ENCODE results near the gene AOPEP. TPM values are rescaled to one million over a fixed set of nuclear protein-coding genes. Genes with fewer than 3 reads are reported as not detected.

Gene AOPEP
- total RNA-seq, 2 experiments from 2014 or later = 5.8 to 6.4 TPM

DNA sequence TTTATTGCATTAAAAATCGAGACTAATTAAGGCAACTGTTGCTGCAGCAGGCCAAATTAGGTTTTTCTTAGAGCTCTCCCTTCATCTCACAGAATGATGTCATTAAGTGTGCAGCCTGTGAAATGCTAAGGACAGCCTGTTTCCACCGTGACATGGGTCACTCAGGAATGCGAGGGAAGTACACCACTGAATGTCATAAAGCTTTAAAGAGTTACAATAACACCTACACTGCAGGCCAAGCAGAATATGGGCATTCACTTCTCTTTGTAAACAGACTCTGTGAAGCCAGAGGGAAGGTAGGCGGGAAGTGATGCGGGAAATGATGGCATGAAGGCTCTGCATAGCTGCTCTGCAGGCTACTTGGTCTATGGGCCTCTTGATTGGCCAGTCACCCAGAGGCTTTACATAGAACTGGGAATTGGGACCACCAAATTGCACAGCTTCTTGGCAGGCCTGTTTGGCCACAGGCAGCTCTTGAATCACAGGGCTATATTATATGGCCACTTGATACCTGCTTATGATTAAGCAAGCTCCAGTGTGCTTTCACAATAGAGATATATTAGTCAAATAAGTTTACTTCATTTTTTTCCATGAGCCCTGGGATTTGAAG lies 28.4 kb upstream of the AOPEP start:
- no peak for DNase-seq
- Mint-ChIP-seq H3K9me3 (no peaks in the 10 kb centered on the region), H3K4me3 (no peak overlapping the region), H3K27ac (no peak overlapping the region), H3K27me3 (ENCODE audit: low read depth) (peaks cover 4% of the 10 kb centered on the region), H3K36me3 (ENCODE audit: low read depth) (no peaks in the 10 kb centered on the region), H3K4me1 (ENCODE audit: low read depth) (no peaks in the 10 kb centered on the region)
- intact Hi-C loops (cut with micrococcal nuclease) = no loop called here
- CTCF ChIA-PET = interaction anchor here (0.6 to 1.1 kb wide), 2 partner anchors 29 to 290 kb away, joined by 3 read pairs; no protein-coding TSS in a partner anchor

DNA sequence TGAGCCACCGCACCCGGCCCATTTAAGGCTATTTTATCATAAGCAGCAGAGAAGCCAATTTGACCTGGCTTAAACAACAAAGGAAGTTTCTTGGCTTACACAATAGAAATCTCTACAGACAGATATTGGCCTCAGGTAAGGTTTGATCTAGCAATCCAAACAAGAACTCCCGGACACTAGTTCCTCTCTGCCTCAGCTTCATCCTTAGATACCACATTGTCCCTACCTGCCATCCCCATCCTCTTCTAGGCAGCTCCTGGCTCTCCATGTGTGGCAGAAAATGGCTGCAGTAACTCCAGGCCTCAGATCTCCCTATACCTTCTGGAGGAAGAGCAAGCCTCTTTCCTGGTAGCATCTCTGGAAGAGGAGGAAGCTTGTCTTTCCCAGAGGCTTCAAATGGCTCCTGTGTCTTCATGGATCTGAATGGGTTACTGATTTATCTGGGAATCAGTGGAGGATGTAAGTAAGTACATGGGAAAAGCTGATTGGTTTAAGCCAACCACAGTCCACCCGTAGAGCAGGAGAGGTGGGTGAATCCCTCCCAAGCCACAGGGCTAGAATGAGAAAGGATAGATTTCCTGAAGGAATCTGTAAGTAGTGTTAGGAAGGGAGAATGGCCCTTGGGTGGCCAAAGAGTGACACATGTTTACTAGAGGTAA lies 26.7 kb upstream of the AOPEP start:
- Mint-ChIP-seq H3K36me3 (ENCODE audit: low read depth) (no peaks in the 10 kb centered on the region), H3K9me3 (no peaks in the 10 kb centered on the region), H3K27me3 (ENCODE audit: low read depth) (peaks cover 4% of the 10 kb centered on the region), H3K27ac (no peak overlapping the region), H3K4me1 (ENCODE audit: low read depth) (no peaks in the 10 kb centered on the region), H3K4me3 (no peak overlapping the region)
- DNase-seq = no peak
- intact Hi-C loops (cut with micrococcal nuclease) = no loop called here
- CTCF ChIA-PET = no interaction called here

DNA sequence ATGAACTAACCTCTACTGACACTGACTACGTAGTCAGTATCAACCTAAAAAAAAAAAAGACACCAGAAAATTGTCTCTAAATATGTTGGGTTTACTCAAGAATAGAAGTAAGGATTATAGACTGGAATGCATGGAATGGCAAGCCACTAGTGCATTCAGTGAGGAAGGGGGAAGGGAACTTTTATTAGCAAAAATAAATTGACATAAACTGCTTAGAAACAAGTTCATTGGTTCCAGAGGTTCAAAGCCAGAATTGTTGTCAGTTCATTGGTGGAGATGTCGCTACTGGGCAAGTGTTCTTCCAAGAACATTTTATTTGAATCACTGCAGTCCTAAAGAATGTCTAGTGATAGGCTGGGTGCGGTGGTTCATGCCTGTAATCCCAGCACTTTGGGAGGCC lies 26.1 kb upstream of the AOPEP start:
- CTCF ChIA-PET = no interaction called here
- H3K27ac Mint-ChIP-seq = no peak overlapping the region
- H3K4me1 Mint-ChIP-seq (ENCODE audit: low read depth) = no peaks in the 10 kb centered on the region
- H3K4me3 Mint-ChIP-seq = no peak overlapping the region
- intact Hi-C loops (cut with micrococcal nuclease) = no loop called here
- H3K36me3 Mint-ChIP-seq (ENCODE audit: low read depth) = no peaks in the 10 kb centered on the region
- H3K9me3 Mint-ChIP-seq = no peaks in the 10 kb centered on the region
- peaks cover 4% of the 10 kb centered on the region for H3K27me3 Mint-ChIP-seq (ENCODE audit: low read depth)
- DNase-seq = no peak

DNA sequence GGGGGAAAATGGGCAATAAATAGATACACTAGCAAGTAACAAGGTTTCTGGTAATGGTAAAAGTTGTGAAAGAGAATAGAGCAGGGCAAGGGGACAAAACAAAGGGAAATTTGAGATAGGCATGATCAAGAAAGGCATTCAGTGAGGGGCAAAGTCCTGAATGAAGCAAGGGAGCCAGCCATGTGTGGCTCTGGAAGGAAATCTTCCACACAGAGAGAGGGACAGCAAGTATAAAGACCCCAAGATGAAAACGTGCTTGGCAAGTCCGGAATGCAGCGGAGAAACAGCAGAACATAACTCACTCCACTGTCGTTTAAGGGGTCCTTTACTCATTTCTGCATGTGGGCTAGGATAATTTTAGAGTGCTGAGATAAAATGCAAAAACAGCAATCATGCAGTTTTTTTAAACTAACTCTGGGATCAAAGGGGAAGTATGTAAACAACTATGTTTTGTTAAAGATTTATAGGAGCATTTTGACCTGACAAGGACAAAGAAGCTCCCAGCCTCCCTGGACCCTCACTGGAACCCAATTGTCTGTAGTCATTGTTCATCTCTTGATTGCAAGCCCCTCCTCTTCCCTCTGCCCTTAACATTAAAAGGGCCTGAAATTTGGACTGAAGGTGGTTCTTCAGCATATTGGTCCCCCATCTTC lies 22.9 kb upstream of the AOPEP start:
- no peak overlapping the region for H3K27ac Mint-ChIP-seq
- H3K9me3 Mint-ChIP-seq = no peaks in the 10 kb centered on the region
- no peaks in the 10 kb centered on the region for H3K4me1 Mint-ChIP-seq (ENCODE audit: low read depth)
- no peaks in the 10 kb centered on the region for H3K36me3 Mint-ChIP-seq (ENCODE audit: low read depth)
- no peak for DNase-seq
- intact Hi-C loops (cut with micrococcal nuclease) = no loop called here
- CTCF ChIA-PET = interaction anchor here (0.7 kb wide), 1 partner anchor 902 kb away, joined by 4 read pairs; no protein-coding TSS in a partner anchor
- no peak overlapping the region for H3K4me3 Mint-ChIP-seq
- H3K27me3 Mint-ChIP-seq (ENCODE audit: low read depth) = peaks cover 2% of the 10 kb centered on the region

DNA sequence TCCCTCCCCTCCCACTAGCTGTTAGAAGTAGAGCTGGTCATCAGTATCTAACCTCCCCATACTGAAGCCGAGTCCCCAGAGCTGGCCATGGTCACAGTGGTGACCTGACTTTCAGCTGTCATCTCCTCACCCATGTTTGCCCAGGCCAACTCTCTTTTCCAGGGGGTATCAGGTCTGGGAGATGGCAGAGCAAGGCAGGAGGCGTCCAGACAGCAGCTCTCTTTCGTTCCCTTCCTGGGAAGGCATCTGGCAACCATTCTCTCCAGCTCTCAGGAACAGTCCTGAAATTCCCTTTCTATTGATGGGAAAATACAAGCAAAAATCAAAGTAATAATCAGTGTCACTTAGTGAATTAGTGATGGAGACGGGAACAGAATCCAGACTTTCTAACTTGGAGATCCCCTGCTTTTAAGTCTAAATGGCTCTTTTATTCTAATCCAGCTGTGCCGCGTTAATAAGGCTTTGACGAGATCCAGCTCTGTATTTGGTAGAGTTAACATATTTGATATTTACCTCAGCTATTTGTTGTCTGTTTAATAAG lies 21.3 kb upstream of the AOPEP start:
- H3K9me3 Mint-ChIP-seq = no peaks in the 10 kb centered on the region
- intact Hi-C loops (cut with micrococcal nuclease) = no loop called here
- no peak overlapping the region for H3K27ac Mint-ChIP-seq
- H3K4me1 Mint-ChIP-seq (ENCODE audit: low read depth) = no peaks in the 10 kb centered on the region
- no peaks in the 10 kb centered on the region for H3K36me3 Mint-ChIP-seq (ENCODE audit: low read depth)
- H3K27me3 Mint-ChIP-seq (ENCODE audit: low read depth) = peaks cover 2% of the 10 kb centered on the region
- H3K4me3 Mint-ChIP-seq = no peak overlapping the region
- DNase-seq = no peak
- CTCF ChIA-PET = interaction anchor here (1.6 kb wide), 1 partner anchor 23 kb away, joined by 6 read pairs; no protein-coding TSS in a partner anchor

DNA sequence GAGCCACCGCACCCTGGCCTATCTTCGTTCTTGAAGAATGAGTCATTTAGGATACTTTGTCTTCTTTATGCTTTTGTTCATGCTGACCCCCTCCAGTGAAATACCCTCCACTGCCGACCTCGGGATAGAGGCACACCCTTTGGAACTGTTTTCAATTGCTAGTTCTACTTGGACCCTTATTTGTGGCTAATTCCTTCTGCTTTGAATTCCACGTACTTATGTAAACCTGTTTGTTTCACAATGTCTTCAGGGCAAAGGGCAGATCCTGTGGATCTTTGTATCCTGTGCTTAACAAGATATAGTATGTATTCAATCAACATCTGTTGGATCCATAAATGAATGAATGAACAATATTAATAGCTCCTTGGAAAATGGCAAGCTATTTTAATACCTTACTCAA lies 19.6 kb upstream of the AOPEP start:
- Mint-ChIP-seq H3K27ac (no peak overlapping the region), H3K36me3 (ENCODE audit: low read depth) (no peaks in the 10 kb centered on the region), H3K4me3 (no peak overlapping the region), H3K9me3 (no peaks in the 10 kb centered on the region), H3K27me3 (ENCODE audit: low read depth) (peaks cover 3% of the 10 kb centered on the region), H3K4me1 (ENCODE audit: low read depth) (no peaks in the 10 kb centered on the region)
- intact Hi-C loops (cut with micrococcal nuclease) = no loop called here
- CTCF ChIA-PET = no interaction called here
- no peak for DNase-seq

DNA sequence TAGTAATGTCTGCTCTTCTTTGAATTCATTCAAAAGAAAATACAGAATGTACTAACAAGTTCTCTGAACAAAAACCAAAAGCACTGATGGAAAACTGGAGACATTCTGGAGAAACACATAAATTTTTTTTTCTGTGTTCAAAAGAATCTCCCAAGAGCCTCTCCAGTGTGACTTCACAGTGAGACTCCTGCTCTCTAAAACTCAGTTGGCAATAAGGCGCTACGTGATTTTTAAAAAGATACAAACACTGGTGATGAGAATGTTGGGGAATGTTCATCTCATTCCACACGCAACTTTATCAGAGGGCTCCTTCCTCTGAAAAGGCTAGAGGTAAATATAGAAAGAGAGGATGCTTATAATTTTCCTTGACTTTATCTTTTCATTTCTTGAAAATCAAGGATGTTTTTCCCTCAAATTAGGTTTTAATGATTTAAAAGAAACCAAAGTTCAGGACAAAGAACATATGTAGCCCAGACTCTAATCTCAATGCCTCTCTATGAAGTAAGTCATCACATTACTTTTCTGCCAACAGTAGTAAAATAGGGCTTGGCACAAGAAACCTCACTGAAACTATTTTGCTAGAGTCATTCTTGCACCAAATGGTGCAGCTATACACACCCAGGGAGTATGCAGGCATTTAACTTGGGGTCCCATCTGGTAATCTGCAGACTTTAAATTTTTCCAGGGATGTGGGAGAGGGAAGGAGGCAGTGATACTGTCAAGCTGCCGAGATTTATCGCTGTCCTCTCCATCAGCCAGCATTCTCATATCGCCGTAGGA lies 12.9 kb upstream of the AOPEP start:
- no peak for DNase-seq
- H3K27ac Mint-ChIP-seq = no peak overlapping the region
- H3K4me3 Mint-ChIP-seq = no peak overlapping the region
- H3K9me3 Mint-ChIP-seq = no peaks in the 10 kb centered on the region
- no peaks in the 10 kb centered on the region for H3K4me1 Mint-ChIP-seq (ENCODE audit: low read depth)
- intact Hi-C loops (cut with micrococcal nuclease) = no loop called here
- CTCF ChIA-PET = interaction anchor here (1.0 kb wide), 1 partner anchor 418 kb away, joined by 3 read pairs; no protein-coding TSS in a partner anchor
- peaks cover 18% of the 10 kb centered on the region for H3K27me3 Mint-ChIP-seq (ENCODE audit: low read depth)
- H3K36me3 Mint-ChIP-seq (ENCODE audit: low read depth) = no peaks in the 10 kb centered on the region

DNA sequence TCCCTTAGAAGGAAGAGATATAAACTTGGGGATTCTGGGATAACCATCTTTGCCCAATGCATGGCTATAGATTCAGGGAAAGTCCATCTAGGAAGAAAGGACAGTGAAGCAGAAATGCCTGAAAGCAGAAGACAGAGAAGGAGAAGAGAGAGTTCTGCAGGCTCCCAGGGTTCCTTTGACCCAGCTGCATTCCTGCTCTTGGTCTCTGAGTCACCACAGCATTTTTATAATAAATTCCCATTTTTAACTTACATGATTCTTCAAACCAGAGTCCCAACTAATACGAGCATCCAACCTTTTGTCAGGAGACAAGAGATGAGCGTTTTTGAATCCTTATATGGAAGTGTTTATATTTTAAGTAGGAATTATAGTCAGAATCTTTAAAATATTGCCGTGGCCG lies 12.0 kb upstream of the AOPEP start:
- H3K27ac Mint-ChIP-seq = no peak overlapping the region
- intact Hi-C loops (cut with micrococcal nuclease) = no loop called here
- no peaks in the 10 kb centered on the region for H3K36me3 Mint-ChIP-seq (ENCODE audit: low read depth)
- CTCF ChIA-PET = no interaction called here
- H3K9me3 Mint-ChIP-seq = no peaks in the 10 kb centered on the region
- peaks cover 18% of the 10 kb centered on the region for H3K27me3 Mint-ChIP-seq (ENCODE audit: low read depth)
- no peak overlapping the region for H3K4me3 Mint-ChIP-seq
- H3K4me1 Mint-ChIP-seq (ENCODE audit: low read depth) = no peaks in the 10 kb centered on the region
- DNase-seq = no peak

DNA sequence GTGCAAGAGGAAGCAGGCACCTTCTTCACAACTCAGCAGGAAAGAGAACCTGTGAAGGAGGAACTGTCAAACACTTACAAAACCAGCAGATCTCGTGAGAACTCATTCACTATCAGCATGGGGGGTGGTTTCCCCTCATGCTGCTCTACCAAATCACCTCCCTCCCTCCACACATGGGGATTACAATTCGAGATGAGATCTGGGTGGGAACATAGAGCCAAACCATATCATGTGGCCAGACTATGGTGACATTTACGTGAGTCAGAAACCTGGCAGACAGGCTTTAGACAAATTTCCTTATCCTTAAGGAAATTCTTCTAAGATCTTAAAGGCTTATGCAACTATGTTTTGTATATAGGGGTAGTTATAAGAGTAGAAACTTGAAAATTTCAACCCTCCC lies 8.7 kb upstream of the AOPEP start:
- H3K9me3 Mint-ChIP-seq = no peaks in the 10 kb centered on the region
- no peaks in the 10 kb centered on the region for H3K4me1 Mint-ChIP-seq (ENCODE audit: low read depth)
- intact Hi-C loops (cut with micrococcal nuclease) = no loop called here
- CTCF ChIA-PET = no interaction called here
- no peak overlapping the region for H3K4me3 Mint-ChIP-seq
- no peak overlapping the region for H3K27ac Mint-ChIP-seq
- H3K27me3 Mint-ChIP-seq (ENCODE audit: low read depth) = peaks cover 13% of the 10 kb centered on the region
- DNase-seq = no peak
- H3K36me3 Mint-ChIP-seq (ENCODE audit: low read depth) = no peaks in the 10 kb centered on the region

DNA sequence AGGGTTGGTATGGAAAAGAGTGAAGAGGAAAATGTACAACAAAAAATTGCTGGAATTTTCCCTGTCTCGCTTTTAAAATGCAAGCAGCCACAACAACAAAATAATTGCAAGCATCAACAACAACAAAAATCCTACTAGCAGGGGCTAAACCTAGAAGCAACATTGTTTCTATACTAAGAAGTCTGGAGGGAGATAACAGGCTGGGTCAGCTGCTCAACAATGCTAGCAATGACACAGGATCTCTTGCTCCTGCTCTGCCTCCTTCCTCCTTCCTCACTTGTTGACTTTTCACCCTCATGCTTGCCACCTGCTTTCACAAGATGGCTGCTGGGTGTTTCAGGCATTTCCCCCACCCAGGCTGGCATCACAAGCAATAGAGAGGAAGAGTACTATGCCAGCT lies 7.6 kb upstream of the AOPEP start:
- no peak for DNase-seq
- no peaks in the 10 kb centered on the region for H3K36me3 Mint-ChIP-seq (ENCODE audit: low read depth)
- H3K4me1 Mint-ChIP-seq (ENCODE audit: low read depth) = no peaks in the 10 kb centered on the region
- H3K27me3 Mint-ChIP-seq (ENCODE audit: low read depth) = peaks cover 13% of the 10 kb centered on the region
- no peak overlapping the region for H3K27ac Mint-ChIP-seq
- no peak overlapping the region for H3K4me3 Mint-ChIP-seq
- intact Hi-C loops (cut with micrococcal nuclease) = no loop called here
- CTCF ChIA-PET = no interaction called here
- H3K9me3 Mint-ChIP-seq = no peaks in the 10 kb centered on the region

DNA sequence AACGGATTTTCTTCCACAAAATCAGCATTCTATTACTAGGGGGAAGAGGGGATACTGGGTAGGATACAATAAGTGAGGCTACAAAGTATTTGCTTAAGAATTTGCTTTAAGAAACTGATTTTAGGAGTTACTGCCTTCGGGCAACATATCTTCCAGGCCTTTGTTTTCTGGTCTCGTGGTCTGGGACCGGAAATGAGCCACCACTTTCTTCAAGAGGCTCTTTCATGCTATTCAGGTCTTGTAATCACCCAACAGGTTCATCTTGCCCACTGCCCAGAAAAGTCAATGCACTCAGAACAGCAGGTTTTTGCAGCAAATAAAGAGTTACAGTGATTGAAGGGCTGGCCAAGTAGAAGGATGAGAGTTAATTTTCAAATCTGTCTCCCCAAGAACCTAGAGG lies 6.6 kb upstream of the AOPEP start:
- no peaks in the 10 kb centered on the region for H3K9me3 Mint-ChIP-seq
- intact Hi-C loops (cut with micrococcal nuclease) = loop anchor here (10.0 kb wide), 2 partner anchors 795 to 1955 kb away; partner anchors contain the start of genes BICD2 and PTCH1
- no peak overlapping the region for H3K4me3 Mint-ChIP-seq
- H3K27ac Mint-ChIP-seq = no peak overlapping the region
- H3K27me3 Mint-ChIP-seq (ENCODE audit: low read depth) = peaks cover 13% of the 10 kb centered on the region
- no peak for DNase-seq
- CTCF ChIA-PET = no interaction called here
- H3K36me3 Mint-ChIP-seq (ENCODE audit: low read depth) = no peaks in the 10 kb centered on the region
- no peaks in the 10 kb centered on the region for H3K4me1 Mint-ChIP-seq (ENCODE audit: low read depth)

DNA sequence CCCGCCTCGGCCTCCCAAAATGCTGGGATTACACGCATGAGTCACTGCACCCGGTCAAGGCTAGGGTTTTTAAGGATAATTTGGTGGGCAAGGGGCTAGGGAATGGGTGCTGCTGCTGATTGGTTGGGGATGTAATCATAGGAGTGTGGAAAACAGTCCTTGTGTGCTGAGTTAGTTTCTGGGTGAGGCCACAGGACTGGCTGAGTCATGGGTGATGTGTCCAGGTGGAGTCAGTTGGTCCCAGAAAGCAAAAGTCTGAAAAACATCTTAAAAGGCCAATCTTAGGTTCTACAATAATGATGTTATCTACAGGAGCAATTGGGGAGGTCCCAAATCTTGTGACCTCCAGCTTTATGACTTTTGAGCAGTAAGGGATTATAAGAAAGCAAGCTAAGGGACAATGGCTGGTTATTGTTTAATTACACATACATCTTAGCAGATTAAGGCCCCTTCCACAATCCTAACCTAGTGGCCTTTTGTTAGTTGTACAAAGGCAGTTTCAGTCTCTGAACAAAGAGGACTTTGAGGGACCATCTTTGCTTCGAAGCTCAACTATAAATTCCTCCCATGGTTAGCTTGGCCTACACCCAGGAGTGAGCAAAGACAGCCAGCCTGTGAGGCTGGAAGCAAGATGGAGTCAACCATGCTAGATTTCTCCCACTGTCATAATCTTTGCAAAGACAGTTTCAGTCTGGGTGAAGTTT lies 5.5 kb upstream of the AOPEP start:
- intact Hi-C loops (cut with micrococcal nuclease) = loop anchor here (10.0 kb wide), 2 partner anchors 794 to 1956 kb away; partner anchors contain the start of genes BICD2 and PTCH1
- H3K4me3 Mint-ChIP-seq = no peak overlapping the region
- H3K9me3 Mint-ChIP-seq = no peaks in the 10 kb centered on the region
- no peak for DNase-seq
- H3K36me3 Mint-ChIP-seq (ENCODE audit: low read depth) = no peaks in the 10 kb centered on the region
- CTCF ChIA-PET = no interaction called here
- H3K27me3 Mint-ChIP-seq (ENCODE audit: low read depth) = peaks cover 11% of the 10 kb centered on the region
- no peak overlapping the region for H3K27ac Mint-ChIP-seq
- no peaks in the 10 kb centered on the region for H3K4me1 Mint-ChIP-seq (ENCODE audit: low read depth)

All from activated naive CD4-positive, alpha-beta T cell treated with anti-CD3 and anti-CD28 coated beads for 36 hours (primary cell).